Stimulated activated CD8-positive, alpha-beta memory T cell treated with anti-CD3 and anti-CD28 coated beads, Interleukin-2, amount 100 ng/mL, for 1 hour (primary cell): ENCODE measurements around the gene PUS3.
"Not testable (repeated sequence)": the region's sequence is repeated elsewhere in the genome, so short reads cannot be mapped to it uniquely, and the experiment has no call there.

ENCODE experiments used
- DNase-seq, 2 donors: peaks; one replicate each; pipeline ENCODE4 v3.0.0-alpha.2; 2020; ENCODE audit warnings: low read depth in 2 of 2

PUS3 gene

GRCh38 chr11:125871391-125872137 lies 31.4 kb downstream of the PUS3 start:
- DNase-seq = no peak

- DNase-seq = no peak
Observed at GRCh38 chr11:125869521-125869920, 33.5 kb downstream of the PUS3 start.

DNA sequence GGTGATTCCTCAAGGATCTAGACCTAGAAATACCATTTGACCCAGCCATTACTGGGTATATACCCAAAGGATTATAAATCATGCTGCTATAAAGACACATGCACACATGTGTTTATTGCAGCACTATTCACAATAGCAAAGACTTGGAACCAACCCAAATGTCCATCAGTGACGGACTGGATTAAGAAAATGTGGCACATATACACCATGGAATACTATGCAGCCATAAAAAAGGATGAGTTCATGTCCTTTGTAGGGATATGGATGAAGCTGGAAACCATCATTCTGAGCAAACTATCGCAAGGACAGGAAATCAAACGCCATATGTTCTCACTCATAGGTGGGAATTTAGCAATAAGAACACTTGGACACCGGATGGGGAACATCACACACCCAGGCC lies 37.7 kb downstream of the PUS3 start:
- not testable (repeated sequence) for DNase-seq

DNA sequence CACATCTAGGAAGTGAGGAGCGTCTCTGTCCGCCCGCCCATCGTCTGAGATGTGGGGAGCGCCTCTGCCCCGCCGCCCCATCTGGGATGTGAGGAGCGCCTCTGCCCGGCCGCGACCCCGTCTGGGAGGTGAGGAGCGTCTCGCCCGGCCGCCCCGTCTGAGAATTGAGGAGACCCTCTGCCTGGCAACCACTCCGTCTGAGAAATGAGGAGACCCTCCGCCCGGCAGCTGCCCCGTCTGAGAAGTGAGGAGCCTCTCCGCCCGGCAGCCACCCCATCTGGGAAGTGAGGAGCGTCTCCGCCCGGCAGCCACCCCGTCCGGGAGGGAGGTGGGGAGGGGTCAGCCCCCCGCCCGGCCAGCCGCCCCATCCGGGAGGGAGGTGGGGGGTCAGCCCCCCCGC lies 40.2 kb downstream of the PUS3 start:
- not testable (repeated sequence) for DNase-seq

DNA sequence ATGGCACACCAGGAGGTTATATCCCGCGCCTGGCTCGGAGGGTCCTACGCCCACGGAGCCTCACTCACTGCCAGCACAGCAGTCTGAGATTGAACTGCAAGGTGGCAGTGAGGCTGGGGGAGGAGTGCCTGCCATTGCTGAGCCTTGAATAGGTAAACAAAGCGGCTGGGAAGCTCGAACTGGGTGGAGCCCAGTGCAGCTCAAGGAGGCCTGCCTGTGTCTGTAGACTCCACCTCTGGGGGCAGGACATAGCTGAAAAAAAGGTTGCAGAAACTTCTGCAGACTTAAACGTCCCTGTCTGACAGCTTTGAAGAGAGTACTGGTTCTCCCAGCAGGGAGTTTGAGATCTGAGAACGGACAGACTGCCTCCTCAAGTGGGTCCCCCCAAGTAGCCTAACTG lies 45.3 kb downstream of the PUS3 start:
- not testable (repeated sequence) for DNase-seq

DNA sequence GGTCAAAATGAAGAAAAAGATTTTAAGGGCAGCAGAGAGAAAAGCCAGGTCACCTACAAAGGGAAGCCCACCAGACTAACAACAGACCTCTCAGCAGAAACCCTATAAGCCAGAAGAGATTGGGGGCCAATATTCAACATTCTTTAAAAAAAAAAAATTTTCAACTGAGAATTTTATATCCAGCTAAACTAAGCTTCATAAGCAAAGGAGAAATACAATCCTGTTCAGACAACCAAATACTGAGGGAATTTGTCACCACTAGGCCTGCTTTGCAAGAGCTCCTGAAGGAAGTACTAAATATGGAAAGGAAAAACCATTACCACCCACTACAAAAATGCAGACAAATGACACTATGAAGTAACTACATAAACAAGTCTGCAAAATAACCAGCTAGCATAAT lies 56.8 kb downstream of the PUS3 start:
- DNase-seq = no peak
